AG09309 (cell line): ENCODE data around the gene ERP44.

Source experiments
- DNase-seq: peaks from one replicate; pipeline ENCODE4 v3.0.0-alpha.2; 2010; ENCODE audit warnings: low read depth
- H3K4me3 ChIP-seq: 2 replicates; pipeline ENCODE4 v1.5.1; 2011; ENCODE audit warnings: mild to moderate bottlenecking, low read depth, low read length, moderate library complexity; ENCODE audit not compliant: control insufficient read depth
- TF ChIP-seq, protein P1 (sequence below): IDR thresholded peaks from 2 replicates; pipeline ENCODE4 v1.5.1; 2011; ENCODE audit warnings: mild to moderate bottlenecking, low read depth, low read length, inconsistent platforms; ENCODE audit not compliant: insufficient read depth, control insufficient read depth; ENCODE audit errors: missing control alignments

Gene ERP44

DNA sequence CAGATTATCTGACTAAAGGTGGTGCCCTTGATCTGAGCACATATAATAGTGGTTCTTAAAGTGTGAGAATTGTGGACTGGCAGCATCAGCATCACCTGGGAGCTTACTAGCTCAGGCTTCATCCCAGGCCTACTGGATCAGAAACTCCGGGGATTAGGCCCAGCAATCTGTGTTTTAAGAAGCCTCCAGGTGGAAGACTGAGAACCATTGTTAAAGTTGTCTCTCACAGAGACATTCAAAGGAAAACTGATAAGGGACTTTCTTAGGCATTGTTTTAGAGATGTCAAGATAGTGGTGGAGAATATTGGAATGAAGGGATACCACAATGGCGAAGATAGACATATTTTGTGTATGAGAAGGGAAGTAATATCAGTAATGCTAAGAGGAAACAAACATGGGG is 132.8 kb downstream of the ERP44 start:
- DNase-seq = no peak
- TF ChIP-seq, protein P1, sequence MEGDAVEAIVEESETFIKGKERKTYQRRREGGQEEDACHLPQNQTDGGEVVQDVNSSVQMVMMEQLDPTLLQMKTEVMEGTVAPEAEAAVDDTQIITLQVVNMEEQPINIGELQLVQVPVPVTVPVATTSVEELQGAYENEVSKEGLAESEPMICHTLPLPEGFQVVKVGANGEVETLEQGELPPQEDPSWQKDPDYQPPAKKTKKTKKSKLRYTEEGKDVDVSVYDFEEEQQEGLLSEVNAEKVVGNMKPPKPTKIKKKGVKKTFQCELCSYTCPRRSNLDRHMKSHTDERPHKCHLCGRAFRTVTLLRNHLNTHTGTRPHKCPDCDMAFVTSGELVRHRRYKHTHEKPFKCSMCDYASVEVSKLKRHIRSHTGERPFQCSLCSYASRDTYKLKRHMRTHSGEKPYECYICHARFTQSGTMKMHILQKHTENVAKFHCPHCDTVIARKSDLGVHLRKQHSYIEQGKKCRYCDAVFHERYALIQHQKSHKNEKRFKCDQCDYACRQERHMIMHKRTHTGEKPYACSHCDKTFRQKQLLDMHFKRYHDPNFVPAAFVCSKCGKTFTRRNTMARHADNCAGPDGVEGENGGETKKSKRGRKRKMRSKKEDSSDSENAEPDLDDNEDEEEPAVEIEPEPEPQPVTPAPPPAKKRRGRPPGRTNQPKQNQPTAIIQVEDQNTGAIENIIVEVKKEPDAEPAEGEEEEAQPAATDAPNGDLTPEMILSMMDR = no peak
- no peak overlapping the region for H3K4me3 ChIP-seq

DNA sequence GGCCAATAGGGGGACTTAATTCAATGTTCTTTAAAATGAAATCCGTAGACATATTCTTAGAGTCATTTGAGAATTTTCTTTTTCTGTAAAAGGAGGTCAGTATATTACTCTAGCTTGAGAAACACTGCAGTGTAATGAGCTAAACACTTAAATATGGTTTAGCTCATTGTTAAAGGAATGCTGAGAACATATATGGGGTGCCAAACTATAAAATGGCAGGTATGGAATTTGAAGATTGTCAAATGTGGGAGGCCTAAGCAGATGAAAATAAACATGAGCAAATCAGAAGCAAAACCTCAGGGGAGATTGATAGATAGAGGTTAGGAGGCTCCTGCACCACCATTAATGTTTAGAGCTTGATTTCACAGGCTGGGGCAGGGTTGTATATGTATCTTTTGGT is 134.5 kb downstream of the ERP44 start:
- no peak for DNase-seq
- no peak overlapping the region for H3K4me3 ChIP-seq
- TF ChIP-seq, protein P1 = no peak

GRCh38 chr9:99962680-99963261 is 136.0 kb downstream of the ERP44 start:
- TF ChIP-seq, protein P1 = no peak
- DNase-seq = no peak

DNA sequence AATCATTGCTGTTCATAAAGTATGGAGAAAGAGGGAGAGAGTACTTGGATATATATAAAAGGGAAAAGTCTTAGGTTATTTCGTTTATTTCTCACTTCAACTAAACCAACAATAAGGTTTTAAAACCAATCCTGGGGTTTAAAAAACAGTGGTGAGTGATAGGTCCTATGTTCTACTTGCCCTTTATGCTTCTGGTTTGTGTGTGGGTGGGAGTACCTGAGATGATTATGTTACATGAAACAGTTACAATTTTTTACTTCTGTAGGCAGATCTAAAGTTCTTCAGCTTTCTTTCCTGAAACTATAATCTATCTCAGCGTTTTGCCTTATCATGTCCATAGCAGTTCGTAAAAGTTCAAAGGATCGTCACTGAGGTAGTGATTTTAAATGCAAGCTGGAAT is 143.2 kb downstream of the ERP44 start:
- no peak overlapping the region for H3K4me3 ChIP-seq
- DNase-seq = no peak
- TF ChIP-seq, protein P1 = no peak

More at GRCh38 chr9:99962680-99963261, 136.0 kb downstream of the ERP44 start:
- H3K4me3 ChIP-seq = no peak overlapping the region

- H3K4me3 ChIP-seq = no peak overlapping the region
- TF ChIP-seq, protein P1 = no peak
These were observed 144.0 kb downstream of the ERP44 start for GRCh38 chr9:99954819-99955218.

DNA sequence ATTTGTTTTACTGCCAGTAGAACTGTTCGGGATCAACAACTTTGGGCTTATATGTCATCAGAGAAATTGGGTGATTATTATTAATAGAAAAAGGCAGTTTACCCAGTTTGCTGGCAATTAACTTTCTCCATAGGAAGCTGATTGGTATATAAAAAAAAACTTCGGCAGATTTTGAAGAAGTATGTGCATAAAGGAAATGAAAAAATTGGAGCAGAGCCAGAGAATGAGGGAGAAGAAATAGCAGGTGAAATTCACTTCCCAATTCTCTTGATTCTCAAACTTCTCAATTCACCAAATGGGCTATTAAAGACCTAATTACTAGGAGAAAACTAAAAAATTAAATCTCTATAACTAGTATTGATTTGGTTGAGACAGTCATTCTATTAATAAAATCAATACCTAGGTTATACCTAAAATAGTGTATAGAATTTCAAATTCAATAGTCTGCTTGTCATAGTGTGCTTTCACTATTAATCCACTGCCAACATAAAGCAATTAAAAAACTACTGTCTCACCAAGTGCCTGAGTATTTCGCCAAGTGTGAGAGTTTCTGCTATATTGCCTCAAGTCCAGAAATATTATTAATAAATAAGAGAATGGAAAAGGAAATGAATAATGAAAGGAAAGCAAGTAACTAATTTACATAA is 144.8 kb downstream of the ERP44 start:
- H3K4me3 ChIP-seq = no peak overlapping the region
- TF ChIP-seq, protein P1 = no peak

More at GRCh38 chr9:99954819-99955218, 144.0 kb downstream of the ERP44 start:
- DNase-seq = no peak

More for the DNA sequence above, 144.8 kb downstream of the ERP44 start:
- DNase-seq = no peak
